Suppressor macrophage treated with lipopolysaccharide for 1 hour (primary cell): ENCODE results near the gene CHRNA3.
"Not testable (repeated sequence)": the region's sequence is repeated elsewhere in the genome, so short reads cannot be mapped to it uniquely, and the experiment has no call there.

ENCODE experiments used
- DNase-seq, 3 donors: peaks; one replicate each; pipeline ENCODE4 v3.0.0-alpha.2; 2020 to 2022

CHRNA3 gene

GRCh38 chr15:78616506-78616905, 4.3 kb downstream of the CHRNA3 start:
- no peak for DNase-seq

- no peak for DNase-seq
These were observed 5.6 kb downstream of the CHRNA3 start for GRCh38 chr15:78615151-78615589.

- no peak for DNase-seq
These were observed 6.8 kb downstream of the CHRNA3 start for GRCh38 chr15:78614021-78614420.

GRCh38 chr15:78609551-78609950, 11.2 kb downstream of the CHRNA3 start:
- not testable (repeated sequence) for DNase-seq

GRCh38 chr15:78605680-78606079, 15.1 kb downstream of the CHRNA3 start:
- DNase-seq = no peak

GRCh38 chr15:78605201-78605600, 15.6 kb downstream of the CHRNA3 start:
- DNase-seq = no peak

- DNase-seq = no peak
These were observed 16.4 kb downstream of the CHRNA3 start for GRCh38 chr15:78604420-78604819.

- no peak for DNase-seq
These were observed 17.3 kb downstream of the CHRNA3 start for GRCh38 chr15:78603467-78603866.

GRCh38 chr15:78599189-78599588, 21.6 kb downstream of the CHRNA3 start:
- DNase-seq = no peak

GRCh38 chr15:78598348-78598747, 22.4 kb downstream of the CHRNA3 start:
- no peak for DNase-seq

- DNase-seq = no peak
These were observed 23.2 kb downstream of the CHRNA3 start for GRCh38 chr15:78597583-78597982.

- no peak for DNase-seq
These were observed 45.9 kb downstream of the CHRNA3 start for GRCh38 chr15:78574944-78575343.

- no peak for DNase-seq
These were observed 47.4 kb downstream of the CHRNA3 start for GRCh38 chr15:78573416-78573815.

GRCh38 chr15:78571382-78571781, 49.4 kb downstream of the CHRNA3 start:
- DNase-seq = no peak

- no peak for DNase-seq
These were observed 50.1 kb downstream of the CHRNA3 start for GRCh38 chr15:78570710-78571109.

- DNase-seq = no peak
These were observed 53.3 kb downstream of the CHRNA3 start for GRCh38 chr15:78567531-78567930.

- peak in 2 of 3 donors; percentile 4 to 11 for DNase-seq
These were observed 54.6 kb downstream of the CHRNA3 start for GRCh38 chr15:78565951-78566774.

- peak; percentile 71 to 94 (median 90) for DNase-seq
These were observed 55.5 kb downstream of the CHRNA3 start, which contains the start of gene CHRNA5 for GRCh38 chr15:78565097-78565950. TSS of gene CHRNA5 (plus strand) at chr15:78565520. CDS start at chr15:78565720, 200 bp downstream.

- DNase-seq = no peak
These were observed 56.1 kb downstream of the CHRNA3 start for GRCh38 chr15:78564743-78565096.

- no peak for DNase-seq
These were observed 57.7 kb downstream of the CHRNA3 start for GRCh38 chr15:78563092-78563491.

GRCh38 chr15:78561490-78561889, 59.3 kb downstream of the CHRNA3 start:
- no peak for DNase-seq

- not testable (repeated sequence) for DNase-seq
These were observed 60.6 kb downstream of the CHRNA3 start for GRCh38 chr15:78560201-78560600.

GRCh38 chr15:78552597-78552996, 68.2 kb downstream of the CHRNA3 start:
- DNase-seq = no peak

- no peak for DNase-seq
These were observed 68.9 kb downstream of the CHRNA3 start for GRCh38 chr15:78551902-78552301.
